ENCODE results near the gene PRMT3.
A peak's percentile ranks its signal among the peaks of the same experiment; 100 is the strongest.
"Not testable (repeated sequence)": the region's sequence is repeated elsewhere in the genome, so short reads cannot be mapped to it uniquely, and the experiment has no call there.

The PRMT3 gene

GRCh38 chr11:20387261-20388095 is at the start of gene PRMT3:
Gene PRMT3 (plus strand): TSS chr11:20387716. CDS start chr11:20387747, 31 bp downstream.
- peak; percentile 98 for DNase-seq (ENCODE audit: low spot score)

DNA sequence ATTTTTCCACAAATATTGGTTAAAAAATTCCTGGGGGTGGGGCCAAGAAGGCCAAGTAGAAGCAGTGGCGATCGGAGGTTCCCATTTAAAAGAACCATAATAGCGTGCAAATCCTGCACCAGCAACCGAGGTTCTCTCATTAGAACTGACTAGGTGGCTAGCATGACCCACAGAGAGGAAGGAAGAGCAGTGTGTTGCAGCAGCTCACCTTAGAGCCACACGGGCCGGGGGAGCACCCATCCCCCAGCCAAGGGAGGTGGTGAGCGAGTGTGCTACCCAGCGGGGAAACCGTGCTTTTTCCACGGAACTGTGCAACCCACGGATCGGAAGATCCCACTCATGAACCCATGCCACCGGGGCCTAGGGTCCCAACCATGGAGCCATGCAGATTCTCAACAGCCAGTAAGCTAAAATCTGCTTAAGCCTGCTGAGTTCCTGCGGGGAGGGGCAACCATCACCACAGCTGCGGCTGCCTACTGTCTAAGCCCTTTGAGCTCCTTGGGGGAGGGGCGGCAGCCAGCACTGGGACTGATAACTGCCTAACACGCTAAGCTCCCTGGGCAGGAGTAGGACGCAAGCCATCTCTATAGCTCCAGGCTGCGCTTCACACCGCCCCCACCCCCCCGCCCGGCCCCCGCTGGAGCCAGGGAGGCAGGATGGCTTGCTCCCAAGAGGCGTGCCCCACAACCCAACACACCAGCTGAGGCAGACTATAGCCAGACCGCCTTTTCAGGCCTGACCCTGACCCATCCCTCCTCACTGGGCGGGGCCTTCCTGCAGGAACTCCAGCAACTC is 45.0 kb upstream of the PRMT3 start:
- peak; percentile 90 for DNase-seq (ENCODE audit: low spot score)

GRCh38 chr11:20351136-20351535 is 36.4 kb upstream of the PRMT3 start:
- no peak for DNase-seq (ENCODE audit: low spot score)

DNA sequence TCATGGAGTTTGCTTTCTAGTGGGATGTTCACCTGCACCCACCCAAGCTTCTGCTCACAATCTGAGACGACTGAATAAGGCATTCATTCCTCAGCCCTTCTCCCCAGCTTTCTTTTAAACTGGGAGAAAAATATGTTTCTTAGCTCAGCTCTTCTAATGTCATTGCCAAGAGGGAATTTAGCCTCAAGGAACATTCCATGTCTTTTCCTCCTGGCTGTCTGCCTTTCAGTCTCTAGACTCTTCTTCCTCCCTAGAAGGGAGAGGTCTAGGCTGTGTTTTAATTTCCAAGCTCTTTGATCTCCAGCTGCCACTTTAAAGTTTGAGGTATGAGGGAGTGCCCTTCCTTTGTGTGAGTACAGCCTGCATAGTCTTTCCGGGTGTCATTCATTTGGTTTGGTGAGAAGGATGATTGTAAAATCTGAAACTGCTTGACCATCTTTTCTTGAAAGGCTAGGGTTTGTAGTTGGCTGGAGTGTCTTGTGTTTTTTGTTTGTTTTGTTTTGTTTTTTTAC is 35.7 kb upstream of the PRMT3 start:
- DNase-seq (ENCODE audit: low spot score), result no peak

GRCh38 chr11:20353829-20354434 is 33.6 kb upstream of the PRMT3 start:
- no peak for DNase-seq (ENCODE audit: low spot score)

DNA sequence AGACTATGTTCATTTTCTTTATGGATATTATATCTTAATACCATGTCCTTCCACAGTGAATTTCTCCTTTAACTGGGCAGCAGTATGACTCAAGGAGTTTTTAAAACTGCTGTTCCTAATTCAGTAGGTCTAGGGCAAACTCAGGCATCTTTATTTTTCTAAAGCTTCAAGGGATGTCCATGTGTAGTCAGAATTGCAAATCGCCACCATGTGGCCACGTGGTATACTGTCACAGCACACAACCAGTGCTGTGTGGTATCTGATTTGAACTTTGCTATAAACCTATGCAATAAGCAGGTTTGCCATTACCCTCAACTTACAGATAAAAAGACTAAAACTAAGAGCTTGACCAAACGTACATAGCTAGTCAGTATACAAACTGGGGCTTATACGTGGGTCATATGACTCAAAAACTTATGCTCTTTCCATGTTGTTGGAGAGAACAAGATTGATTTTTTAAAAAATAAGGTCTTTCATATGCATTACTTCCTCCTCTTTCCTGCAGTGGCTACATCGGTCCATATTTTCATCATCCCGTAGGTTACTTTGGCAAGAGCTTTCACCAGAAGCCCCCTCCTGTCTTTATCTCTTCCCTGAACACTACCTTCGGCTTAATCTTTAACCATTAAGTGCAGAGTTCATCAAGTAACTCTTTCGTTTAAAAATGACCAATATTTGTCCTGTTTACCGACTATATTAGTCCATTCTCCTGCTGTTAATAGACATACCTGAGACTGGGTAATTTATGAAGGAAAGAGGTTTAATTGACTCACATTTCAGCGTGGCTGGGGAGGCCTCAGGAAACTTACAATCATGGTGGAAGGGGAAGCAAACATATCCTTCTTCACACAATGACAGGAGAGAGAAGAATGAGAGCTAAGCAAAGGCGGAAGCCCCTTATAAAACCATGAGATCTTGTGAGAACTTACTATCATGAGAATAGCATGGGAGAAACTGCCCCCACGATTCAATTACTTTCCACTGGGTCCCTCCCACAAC is 32.0 kb upstream of the PRMT3 start:
- no peak for DNase-seq (ENCODE audit: low spot score)

DNA sequence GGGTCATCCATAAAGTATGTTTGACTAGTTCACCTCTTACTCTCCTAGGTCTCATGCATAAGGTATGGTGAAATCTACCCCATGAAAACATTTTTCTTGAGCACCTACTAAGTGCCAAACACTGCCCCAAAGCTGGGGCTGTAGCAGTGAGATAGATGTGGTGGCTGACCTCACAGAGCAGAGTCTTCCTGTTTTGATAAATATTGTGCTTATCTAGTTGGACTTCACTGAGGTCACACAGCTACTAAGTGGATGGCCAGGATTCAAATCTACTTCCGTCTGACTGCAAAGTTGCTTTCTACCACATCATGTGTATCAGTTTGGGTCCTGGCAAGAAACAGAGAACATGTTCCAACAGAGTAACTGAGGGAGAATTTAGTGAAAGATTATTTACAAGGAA is 30.4 kb upstream of the PRMT3 start:
- no peak for DNase-seq (ENCODE audit: low spot score)

GRCh38 chr11:20360650-20361049 is 26.9 kb upstream of the PRMT3 start:
- no peak for DNase-seq (ENCODE audit: low spot score)

DNA sequence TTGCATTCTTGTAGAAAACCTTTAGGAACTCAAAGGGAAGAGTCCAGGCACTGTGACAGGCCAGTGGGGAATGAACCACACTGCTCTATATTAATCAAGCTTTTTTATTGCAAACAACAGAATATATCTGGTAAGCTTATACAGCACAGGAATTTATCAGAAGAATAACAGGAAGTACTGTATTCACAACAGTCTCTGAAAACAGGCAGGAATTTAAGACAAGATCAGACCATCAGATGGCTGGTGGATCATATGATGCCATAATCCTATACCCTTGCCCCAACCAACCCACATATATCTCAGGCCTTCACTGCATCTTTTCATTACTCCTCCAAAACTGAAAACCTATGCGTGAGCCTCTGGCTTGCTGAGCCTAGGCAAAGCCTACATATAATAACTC is 25.0 kb upstream of the PRMT3 start:
- DNase-seq (ENCODE audit: low spot score), result no peak

DNA sequence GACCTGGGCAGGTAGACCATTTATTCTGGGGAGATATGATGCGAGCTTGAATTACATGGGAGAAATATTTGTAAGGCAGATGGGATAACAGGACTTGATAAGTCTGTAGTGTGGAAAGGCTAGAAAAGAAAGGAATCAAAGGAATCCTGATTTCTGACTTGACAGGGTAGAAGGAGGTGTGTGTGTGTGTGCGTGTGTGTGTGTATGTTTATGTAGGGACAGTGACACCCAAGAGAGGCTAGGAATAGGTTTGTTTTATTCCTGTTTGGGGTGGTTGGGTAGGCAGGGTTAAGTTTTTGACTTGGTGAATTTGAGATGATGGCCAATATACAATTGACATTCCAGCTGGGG is 24.4 kb upstream of the PRMT3 start:
- no peak for DNase-seq (ENCODE audit: low spot score)

DNA sequence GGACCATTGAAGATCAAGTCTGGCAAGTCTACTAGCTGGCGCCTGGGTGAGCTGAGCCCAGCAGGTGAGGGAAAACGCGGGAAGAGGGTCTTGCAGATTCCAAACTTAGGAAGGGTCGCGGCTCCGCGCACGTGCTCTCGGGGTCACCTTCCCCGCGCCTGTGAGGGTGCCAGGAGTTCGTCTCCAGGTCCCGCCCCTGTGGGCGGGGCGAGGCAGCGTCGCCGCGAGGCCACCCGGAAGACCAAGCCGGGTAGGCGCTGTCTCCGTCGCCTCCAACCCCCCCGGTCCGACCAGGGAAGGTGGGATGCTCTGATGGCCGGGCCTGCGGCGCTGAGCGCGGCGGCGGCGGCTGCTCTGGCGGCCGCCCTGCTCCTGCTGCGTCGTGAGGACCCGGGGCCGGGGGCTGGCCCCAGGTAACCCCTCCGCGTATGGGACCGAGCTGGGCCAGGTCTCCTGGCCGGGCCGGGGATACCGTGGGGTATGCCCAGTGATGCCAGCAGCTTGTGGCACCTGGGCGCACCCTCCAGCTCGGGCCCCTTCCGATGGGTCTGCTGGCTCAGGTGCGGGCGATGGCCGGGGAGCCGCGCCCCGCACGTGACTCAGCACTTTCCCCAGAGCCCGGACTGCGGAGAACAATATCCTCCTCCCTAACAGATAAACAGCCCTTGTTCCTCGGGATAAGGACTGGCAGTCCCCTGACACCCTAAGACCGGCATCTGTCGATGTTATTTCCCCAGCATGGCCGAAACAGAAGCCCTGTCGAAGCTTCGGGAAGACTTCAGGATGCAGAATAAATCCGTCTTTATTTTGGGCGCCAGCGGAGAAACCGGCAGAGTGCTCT is 23.8 kb upstream of the PRMT3 start, which contains the start of gene HTATIP2:
HTATIP2 (plus strand) TSS at position 215 of the 841 bp plus-strand sequence; CDS start at position 739, 524 bp downstream.
- peak; percentile 71 for DNase-seq (ENCODE audit: low spot score)

- DNase-seq (ENCODE audit: low spot score), result no peak
Observed at GRCh38 chr11:20364341-20364792, 23.1 kb upstream of the PRMT3 start.

GRCh38 chr11:20365465-20365864 is 22.1 kb upstream of the PRMT3 start:
- not testable (repeated sequence) for DNase-seq (ENCODE audit: low spot score)

DNA sequence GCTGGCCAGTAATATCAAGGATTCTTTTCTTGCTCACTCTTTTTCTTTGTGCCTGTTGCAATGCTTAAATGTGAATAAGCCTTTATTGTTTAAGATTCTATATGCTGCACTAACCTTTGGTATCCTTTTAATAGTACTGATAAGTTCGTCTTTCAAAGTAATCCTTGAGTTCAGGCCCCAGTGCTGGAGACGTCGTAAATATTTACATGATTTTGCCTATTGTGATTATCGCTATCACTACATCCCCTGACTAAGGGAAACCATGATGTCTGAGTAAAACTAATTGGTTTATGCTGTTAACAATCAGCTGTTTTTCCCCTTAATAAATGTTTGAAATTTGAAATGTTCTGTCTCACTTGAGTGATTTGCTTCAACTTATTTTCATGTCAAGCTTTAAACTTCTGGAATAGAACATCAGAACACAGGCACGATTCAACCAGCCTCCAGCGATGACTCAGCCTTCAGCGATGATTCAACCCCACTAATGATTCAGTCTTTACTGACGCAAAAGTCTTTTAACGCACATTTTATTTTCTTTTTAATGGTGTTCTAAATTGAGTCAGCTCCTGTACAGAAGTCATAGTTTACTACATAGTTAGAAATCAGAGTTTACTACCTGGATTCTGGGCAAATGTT is 20.1 kb upstream of the PRMT3 start:
- DNase-seq (ENCODE audit: low spot score), result no peak

DNA sequence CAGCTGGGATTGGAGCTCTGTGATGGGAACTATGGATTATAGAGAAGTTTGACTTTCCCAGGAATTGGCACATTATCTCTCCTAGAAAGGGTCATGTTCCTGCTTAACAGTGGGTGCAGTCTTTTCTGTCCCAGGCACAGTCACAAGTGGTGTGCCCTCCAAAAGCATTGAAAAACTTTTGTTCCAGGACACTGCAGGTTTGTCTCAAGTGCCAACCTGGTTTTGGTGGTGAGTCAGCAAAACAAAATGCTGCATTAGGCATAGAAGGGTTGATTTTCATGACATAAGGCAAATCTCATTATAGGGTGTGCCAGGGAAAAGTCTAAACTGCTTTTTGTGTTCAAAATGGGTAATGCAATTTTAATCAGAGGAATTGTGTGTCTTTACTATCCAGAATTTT is 19.1 kb upstream of the PRMT3 start:
- no peak for DNase-seq (ENCODE audit: low spot score)

DNA sequence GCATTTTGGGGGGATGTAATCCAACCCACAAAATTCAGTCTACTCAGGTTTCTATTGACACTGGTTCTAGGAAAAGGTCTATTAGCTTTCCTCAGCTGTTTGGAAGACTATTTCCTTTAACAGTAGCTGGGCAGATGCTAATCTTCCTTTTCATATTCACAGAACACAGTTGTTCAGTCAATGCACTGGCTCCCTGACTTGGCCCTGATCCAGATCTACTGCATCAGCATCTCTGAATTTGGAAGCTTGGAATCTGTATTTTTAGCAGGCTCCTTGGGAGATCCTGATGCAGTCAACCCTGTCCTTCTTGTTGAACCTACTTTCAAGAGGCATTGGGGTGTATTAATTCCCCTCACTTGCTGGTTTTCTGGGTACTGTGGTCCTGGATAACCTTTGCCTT is 17.7 kb upstream of the PRMT3 start:
- DNase-seq (ENCODE audit: low spot score), result no peak

DNA sequence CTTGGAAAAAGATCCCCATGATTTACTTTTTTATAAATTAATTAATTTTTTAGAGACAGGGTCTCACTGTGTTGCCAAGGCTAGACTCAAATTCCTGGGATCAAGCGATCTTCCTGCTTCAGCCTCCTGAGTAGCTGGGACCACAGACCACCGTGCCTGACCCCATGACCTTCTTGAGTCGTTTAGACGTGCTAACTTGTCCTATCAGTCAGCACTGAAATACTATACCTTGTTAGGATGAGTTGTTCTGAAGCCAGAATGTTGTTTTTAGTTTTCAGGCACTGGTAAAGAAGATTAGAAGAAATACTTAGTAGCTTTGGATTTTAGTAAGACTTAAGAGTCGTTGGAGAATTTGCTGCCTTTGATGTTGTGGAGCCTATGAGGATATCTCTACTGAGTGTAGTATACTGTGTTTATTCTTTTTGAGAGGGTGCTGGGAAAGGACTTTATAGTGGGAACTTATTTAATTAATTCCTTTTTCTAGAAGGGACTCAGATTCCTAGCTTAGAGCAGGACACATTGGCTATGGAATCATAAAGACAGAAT is 15.4 kb upstream of the PRMT3 start:
- DNase-seq (ENCODE audit: low spot score), result no peak

DNA sequence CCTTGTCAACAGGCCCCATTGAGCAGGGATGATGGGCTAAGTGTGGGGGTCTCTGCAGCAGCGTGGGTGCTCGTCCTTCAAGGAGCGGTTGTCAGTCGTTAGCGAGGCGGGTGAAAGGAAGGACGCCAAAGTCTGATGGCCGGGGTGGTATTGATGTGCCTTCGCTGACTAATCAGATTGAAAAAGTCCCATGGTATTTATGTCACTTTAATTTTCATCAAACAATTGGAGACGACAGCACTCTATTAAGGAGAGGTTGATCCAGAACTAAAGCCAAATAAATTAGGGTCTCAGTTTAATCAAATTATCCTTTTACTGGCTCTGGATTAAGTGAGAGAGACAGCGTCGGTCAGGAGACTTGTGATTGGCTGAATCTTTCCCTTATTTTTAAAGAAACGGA is 14.4 kb upstream of the PRMT3 start:
- no peak for DNase-seq (ENCODE audit: low spot score)

DNA sequence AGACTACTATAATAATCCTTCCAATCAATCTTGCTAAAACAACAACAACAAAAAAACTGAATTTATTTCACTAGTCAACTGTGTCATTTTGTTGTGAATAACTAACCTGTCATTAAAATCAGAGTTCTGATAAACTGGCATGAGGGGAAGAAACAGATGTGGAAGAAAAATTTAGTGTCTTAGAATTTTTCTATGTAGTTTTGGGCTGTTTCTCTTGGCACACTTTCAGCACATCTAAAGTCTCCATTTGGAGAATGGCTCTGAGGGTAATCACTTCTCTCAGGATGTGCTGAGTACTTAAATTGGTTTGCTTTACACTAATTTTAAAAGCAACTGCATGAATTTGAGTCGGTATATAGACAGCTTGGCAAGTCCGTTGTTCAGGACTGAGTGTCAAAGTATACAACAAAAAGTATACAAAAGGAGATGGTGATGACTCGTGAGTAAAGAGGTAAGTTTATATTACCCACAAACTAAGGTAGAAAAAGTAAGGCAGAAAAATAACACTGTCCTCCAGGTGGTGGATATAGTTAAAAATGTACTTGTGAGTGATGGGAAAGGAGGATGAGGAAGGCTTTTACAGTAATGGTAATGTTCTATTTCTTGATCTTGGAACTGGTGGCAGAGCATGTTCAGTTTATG is 13.8 kb upstream of the PRMT3 start:
- no peak for DNase-seq (ENCODE audit: low spot score)

All from ecto neural progenitor cell (in vitro differentiated cells).